ENCODE results near the gene ZBTB44.

The ZBTB44 gene

GRCh38 chr11:130181295-130182272 lies 133.1 kb downstream of the ZBTB44 start:
- no peaks in the 10 kb centered on the region for H3K36me3 ChIP-seq
- intact Hi-C loops (cut with DNase I; ENCODE audit: low total_unique reads), result no loop called here
- H3K4me1 ChIP-seq, result peaks cover 0 to 17% (median 0%) of the 10 kb centered on the region in 4 donors
- no peak overlapping the region for H3K4me3 ChIP-seq
- no peak for TF ChIP-seq CTCF (IDR thresholded peaks at IDR 0.05)
- H3K9me3 ChIP-seq, result no peaks in the 10 kb centered on the region
- DNase-seq, result no peak
- no peak overlapping the region for H3K27ac ChIP-seq
- peaks cover 0 to 31% of the 10 kb centered on the region in 2 donors for H3K27me3 ChIP-seq

- intact Hi-C loops (cut with DNase I; ENCODE audit: low total_unique reads), result no loop called here
- TF ChIP-seq CTCF (IDR thresholded peaks at IDR 0.05), result no peak
- Histone ChIP-seq H3K36me3 (no peaks in the 10 kb centered on the region), H3K27me3 (peaks cover 0 to 31% of the 10 kb centered on the region in 2 donors), H3K9me3 (no peaks in the 10 kb centered on the region), H3K27ac (no peak overlapping the region), H3K4me3 (no peak overlapping the region), H3K4me1 (peaks cover 0 to 17% (median 0%) of the 10 kb centered on the region in 4 donors)
- DNase-seq, result no peak
Observed at GRCh38 chr11:130180896-130181294, 133.8 kb downstream of the ZBTB44 start.

GRCh38 chr11:130180491-130180890 lies 134.2 kb downstream of the ZBTB44 start:
- DNase-seq, result no peak
- intact Hi-C loops (cut with DNase I; ENCODE audit: low total_unique reads), result no loop called here
- Histone ChIP-seq H3K4me1 (peaks cover 0 to 17% (median 0%) of the 10 kb centered on the region in 4 donors), H3K27me3 (peaks cover 0 to 31% of the 10 kb centered on the region in 2 donors), H3K27ac (no peak overlapping the region), H3K36me3 (no peaks in the 10 kb centered on the region), H3K4me3 (no peak overlapping the region), H3K9me3 (no peaks in the 10 kb centered on the region)
- TF ChIP-seq CTCF (IDR thresholded peaks at IDR 0.05), result no peak

- intact Hi-C loops (cut with DNase I; ENCODE audit: low total_unique reads), result no loop called here
- Histone ChIP-seq H3K9me3 (peaks cover 0 to 5% (median 3%) of the 10 kb centered on the region in 3 donors), H3K36me3 (no peaks in the 10 kb centered on the region), H3K4me3 (no peak overlapping the region), H3K27ac (no peak overlapping the region), H3K27me3 (peaks cover 0 to 31% of the 10 kb centered on the region in 2 donors), H3K4me1 (peaks cover 0 to 17% (median 0%) of the 10 kb centered on the region in 4 donors)
- no peak for TF ChIP-seq CTCF (IDR thresholded peaks at IDR 0.05)
- no peak for DNase-seq
Observed at GRCh38 chr11:130179396-130180306, 135.1 kb downstream of the ZBTB44 start.
